Amniotic stem cell (primary cell): Measurements from ENCODE around the gene SMAD5.

Source experiments
- DNase-seq: peaks from one replicate; lab custom pipeline; 2025; lab: John Stamatoyannopoulos, UW

The SMAD5 gene

DNA sequence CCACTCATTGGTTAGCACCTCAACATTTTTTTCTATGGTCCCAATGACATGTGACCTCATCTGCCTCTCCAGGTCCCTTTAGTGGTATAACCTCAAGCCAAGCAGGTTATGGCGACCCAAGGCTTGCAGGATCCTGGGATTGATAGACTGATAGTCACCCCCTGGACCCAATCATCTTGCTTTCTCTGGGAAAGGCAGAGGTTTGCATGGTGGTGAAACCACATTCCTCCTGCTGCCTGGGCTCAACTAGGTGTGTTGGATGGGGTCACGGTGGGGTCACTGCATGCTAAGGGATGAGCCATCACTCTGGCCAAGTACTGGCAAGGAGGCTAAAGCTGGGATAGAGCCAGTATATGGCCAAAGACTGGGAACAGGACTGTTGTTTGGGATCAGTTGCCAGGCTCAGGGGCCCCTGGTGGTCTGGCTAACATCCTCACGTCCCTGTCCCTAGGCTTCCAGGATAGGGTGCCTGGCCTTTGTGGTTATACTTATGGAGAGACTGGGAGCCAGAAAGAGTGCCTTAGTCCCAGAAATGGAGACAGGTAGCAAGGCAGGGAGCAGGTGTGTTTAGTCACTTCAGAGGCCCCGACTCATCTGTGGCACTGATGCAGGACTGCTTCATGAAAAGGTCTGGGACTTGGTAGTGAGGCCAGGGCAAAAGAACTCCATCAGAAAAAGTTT lies 65.0 kb downstream of the SMAD5 start:
- DNase-seq = no peak

- DNase-seq = no peak
These were observed 65.8 kb downstream of the SMAD5 start for GRCh38 chr5:136198453-136198852.

DNA sequence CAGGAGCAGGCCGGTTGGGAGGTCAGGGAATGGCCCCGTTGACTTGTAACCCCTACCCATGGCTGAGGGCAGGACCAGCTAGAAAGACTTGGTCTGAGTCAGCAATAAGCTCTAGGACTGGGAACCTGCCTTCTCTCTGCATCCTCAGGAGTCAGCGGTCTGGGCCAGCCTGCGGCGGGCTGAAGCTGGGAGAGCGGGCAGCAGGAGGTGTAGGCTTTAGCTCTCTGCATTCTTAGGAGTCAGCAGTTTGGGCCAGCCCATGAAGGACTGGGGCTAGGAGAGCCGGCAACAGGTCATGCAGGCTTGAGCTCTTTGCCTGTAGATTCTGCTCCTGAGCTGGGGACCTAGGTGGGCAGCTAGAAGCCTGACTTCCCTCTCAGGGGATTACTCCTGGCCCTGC lies 66.8 kb downstream of the SMAD5 start:
- DNase-seq = no peak

- DNase-seq = no peak
These were observed 67.5 kb downstream of the SMAD5 start for GRCh38 chr5:136200130-136200529.

DNA sequence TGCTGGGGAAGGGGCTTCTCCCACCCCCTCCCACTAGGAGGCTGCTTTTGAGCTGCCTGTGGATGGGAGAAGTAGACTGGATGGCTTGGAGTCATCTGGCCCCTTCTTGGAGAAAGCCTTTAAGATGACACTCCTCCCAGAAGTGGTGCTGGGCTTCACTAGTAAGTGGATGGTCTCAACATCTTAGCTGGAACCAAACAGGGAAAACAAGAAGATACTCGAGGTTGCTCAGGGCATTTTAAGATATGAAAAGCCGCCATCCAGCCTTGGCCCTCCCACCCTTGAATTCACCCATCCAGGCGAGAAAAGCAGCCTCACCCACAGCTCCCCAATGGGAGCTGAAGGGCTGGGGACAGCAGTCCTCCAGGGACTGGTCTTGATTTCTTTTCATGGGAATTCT lies 68.1 kb downstream of the SMAD5 start:
- DNase-seq = no peak

GRCh38 chr5:136201870-136202269 lies 69.2 kb downstream of the SMAD5 start:
- no peak for DNase-seq

DNA sequence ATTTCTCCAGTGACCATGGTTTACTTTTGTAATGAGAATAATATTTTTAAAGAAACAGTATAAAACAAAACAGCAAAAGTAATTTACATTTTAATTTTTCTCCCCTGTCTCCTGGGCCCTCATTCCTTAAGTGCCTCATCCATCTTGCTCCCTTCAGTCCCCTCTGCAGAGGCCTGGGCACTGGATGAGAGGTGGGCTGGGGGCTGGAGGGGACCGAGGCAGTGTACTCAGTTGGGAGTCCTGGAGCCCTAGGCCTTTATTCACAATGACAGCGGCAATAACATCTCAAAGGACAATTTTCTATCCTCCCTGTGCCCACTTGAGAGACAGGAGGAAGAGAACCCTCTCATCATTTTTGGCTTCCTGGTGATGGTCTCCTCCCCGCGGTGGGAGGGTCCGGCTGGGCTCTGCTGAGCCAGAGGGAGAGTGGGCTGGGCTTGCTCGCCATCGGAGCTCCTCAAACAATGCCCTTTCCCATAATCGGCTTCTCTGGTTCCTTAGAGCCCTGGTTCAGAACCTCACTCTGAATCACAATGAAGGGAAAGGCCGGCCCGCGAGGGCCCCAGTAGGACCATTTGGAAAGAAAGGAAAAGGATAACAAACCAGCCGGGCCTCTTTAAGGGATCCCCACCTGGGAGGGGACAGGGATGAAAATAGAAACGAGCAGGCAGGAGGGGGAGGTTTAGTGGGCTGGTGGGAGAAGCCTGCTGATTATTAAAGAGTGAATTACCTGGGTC lies 70.0 kb downstream of the SMAD5 start:
- no peak for DNase-seq

DNA sequence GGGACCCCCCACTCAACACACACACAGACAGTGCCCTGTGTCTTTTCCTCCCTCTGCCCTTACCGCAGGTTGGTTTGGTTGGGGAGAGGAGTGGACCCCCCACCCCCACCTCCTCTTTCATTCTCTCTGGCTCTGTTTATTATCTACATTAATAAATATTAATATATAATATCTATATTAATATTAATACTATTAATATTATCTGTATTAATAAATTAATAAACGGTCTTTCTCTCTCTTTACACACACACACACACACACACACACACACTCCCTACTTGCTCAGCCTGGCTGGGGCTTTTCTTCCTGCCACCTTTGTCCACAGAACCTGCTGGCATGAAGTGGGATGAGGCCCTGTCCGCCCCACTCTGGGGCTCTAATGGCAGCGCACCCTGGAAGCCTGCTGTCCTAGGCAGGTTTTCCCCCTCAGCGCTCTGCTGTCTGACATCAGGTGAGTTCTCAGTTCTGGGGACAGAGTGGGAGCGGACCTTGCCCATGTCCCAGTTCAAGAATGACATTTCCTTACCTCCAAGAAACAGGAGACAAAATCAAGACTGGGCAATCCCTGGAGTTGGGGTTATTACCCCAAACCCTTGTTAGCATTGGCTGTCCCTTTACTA lies 70.8 kb downstream of the SMAD5 start:
- DNase-seq = no peak

GRCh38 chr5:136205061-136205702 lies 72.5 kb downstream of the SMAD5 start:
- DNase-seq = no peak

DNA sequence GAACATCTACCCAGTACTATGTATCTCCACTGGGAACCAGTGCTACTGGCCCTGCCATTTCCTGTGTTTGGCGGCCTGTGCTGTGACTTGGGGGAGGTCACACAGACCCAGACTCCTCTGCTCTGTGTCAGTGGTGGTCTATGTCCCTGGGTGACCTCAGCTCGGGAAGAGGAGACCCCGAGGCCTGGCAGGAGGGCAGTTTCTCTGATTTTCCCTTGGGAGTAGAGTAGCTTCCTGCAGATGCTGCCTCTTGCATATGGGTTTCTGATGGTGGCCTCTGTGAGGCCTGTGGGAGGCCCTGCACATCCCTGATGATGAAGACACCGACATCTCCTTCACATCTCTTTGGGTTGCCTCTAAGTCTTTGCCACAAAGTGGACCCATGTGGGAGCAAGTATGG lies 73.3 kb downstream of the SMAD5 start:
- DNase-seq = no peak

GRCh38 chr5:136206361-136206760 lies 73.7 kb downstream of the SMAD5 start:
- DNase-seq = no peak

DNA sequence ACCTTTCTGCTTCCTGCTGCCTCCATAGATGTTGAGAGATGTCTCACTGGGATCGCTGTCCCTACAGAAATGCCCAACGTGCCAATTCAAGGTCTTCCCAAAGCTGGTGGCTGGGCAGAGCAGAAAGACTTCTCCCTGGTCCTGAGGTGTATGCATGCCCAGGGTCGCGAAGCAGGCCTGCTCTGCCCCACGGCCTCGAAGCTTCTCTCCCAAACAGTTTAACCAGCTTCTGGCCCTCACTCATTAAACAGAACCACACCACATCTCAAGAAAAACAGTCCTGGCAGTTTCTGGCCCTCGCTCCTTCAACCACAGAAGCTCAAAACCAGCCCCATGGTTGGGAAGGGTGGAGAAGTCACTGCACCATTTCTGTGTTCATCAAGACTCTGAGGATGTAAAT lies 75.0 kb downstream of the SMAD5 start:
- no peak for DNase-seq

DNA sequence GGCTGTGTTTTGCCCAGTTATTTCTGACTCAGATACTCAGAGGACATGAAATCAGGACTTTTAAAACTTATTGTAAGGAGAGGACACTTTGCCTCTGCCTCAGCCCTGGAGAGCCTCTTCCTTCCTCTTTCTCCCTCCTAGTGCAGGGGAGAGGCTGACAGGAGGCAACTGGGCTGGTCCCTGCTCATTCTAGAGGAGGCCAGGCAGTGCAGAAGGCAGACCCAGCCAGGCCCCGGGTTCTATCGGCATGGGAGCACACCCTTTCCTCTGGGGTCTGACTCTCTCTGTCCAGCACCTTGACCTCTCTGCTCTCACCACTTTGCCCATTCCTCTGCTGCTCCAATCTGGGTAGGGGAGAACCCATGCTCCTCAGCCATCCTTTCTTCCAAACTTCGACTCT lies 76.3 kb downstream of the SMAD5 start:
- DNase-seq = no peak

DNA sequence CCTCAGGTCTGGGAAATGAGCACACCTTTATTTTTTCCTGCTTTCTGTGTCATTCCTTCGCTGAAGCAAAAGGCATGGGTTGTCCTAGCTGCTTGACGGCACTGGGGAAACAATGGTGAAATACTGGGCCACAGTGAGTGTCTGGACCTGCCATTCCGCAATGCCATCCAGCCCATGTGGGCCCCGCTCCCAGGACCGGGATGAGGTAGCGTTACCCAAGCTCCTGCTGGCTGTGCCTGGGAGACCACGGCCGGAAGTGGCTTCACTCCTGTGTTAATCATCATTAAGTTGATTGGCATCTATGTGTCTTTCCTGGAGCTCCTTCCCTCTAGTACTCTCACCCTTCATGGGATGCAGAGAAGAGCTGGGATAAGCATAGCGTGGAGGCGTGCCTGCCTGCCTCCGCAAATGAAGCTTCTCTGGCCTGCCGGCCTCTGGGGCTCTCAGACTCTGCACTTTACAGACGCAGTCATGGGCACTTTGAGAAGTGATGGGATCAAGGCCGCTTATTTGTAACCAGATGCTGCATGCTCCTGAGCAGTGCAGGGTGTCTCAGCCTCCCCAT lies 76.8 kb downstream of the SMAD5 start:
- no peak for DNase-seq

GRCh38 chr5:136210259-136210658 lies 77.6 kb downstream of the SMAD5 start:
- DNase-seq = no peak

DNA sequence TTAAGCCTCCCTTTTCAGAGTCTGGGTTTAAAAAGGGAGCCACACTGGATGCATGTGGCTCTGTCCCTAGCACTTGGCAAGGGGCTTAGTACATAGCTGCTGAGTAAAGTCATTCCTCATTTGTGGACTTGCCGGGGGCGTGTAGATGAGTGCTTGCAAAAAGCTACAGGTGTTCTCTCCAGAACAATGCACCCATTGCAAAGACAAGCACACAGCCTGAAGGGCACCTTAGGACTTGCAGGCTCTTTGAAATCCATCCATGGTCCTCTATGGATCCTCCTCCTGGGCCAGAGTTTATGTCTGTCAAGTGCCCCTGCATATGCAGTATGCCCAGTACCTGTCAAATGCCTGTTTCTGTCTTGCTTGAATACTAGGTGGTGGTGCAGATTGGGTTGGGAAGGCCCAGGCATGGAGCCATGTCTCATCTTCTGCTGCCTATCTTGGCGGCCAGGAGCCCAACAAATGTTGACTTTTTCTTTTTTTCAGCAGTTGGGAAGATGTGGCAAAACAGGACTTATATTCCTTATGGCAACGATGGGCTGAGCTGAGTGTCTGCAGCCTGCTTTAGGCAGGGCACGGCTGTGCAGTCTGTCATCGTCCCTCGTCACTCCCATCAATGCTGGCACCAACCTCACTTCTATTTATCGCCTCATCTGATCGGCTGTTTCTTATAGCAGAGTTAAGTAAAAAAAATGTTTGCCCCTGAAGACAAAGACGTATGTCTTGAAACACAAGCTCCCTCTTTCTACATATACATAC lies 78.8 kb downstream of the SMAD5 start:
- no peak for DNase-seq

DNA sequence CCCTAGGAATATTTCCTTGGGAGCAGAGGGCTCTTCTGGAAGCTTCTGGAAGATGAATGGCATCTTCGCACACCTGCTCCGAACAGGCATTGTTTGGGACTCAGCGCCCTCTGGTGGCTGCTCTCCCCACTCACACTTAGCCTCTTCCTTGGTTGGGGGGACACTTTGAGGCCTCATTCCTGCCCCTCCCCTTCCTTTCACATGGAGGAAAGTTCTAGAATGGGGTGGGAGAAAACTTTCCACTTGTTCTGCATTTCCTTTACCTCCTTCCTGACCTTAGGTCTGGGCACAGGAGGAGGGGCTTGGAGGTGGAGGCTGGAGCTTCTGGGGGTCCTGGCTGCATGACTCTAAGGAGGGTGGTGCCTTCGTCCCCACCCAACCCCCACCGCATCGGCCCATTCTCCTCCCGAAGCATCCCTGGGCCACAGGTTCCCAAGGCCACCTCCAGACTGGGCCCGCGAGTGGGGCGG lies 79.6 kb downstream of the SMAD5 start:
- DNase-seq = no peak

- DNase-seq = no peak
These were observed 81.4 kb downstream of the SMAD5 start for GRCh38 chr5:136213919-136214493.

DNA sequence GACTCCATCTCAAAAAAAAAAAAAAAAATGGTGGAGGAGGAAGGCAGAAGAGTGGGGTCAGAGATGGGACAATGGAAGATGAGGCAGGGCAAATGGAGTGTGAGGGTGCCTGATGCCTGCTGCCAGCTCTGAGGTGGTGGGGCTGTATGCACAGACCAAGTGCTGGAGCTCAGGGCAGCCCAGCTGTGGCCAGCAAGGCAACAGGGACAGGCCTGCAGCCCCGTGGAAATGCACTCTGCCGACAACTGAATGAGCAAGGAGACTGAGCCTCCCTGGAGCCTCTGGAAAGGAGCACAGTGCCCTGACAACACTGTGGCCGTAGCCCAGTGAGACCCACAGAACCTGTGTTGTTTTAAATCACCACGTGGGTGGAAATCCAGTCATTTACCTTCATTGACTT lies 83.2 kb downstream of the SMAD5 start:
- DNase-seq = no peak

DNA sequence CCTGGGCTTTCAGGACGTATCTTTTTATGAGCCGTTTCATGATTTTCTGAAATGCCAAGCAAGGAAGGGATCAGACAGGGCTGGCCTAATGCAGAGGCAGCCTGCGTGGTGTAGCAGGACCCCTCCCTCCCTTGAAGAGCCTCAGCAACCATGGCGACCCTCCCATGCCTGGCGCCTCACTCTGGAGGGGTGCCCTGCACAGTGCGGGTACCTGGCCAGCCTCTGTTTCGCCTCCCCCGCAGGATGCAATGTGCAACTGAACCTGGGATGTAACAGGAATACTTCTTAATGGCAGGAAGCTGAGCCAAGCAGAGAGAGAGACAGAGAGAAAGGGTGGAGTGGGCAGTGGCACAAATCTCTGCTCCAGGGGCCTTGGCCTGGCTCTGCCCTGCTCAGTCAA lies 83.6 kb downstream of the SMAD5 start:
- DNase-seq = no peak

GRCh38 chr5:136221340-136221739 lies 88.7 kb downstream of the SMAD5 start:
- DNase-seq = no peak
